Keratinocyte (primary cell): ENCODE measurements around the gene TAOK1.

Source experiments
- CTCF ChIP-seq, 3 experiments: IDR thresholded peaks in 1 of 3; conservative IDR thresholded peaks in 1 of 3; optimal IDR thresholded peaks in 1 of 3; 2 replicates in 2 of 3; 3 replicates in 1 of 3; pipeline versions ENCODE3 to v1.5.1; 2011; ENCODE audit warnings: low read length in 3 of 3, mild to moderate bottlenecking in 3 of 3, moderate library complexity in 2 of 3, control low read depth in 1 of 3, inconsistent platforms in 1 of 3; ENCODE audit not compliant: insufficient read depth in 2 of 3; ENCODE audit errors: extremely low read depth in 1 of 3
- EZH2 ChIP-seq: IDR thresholded peaks from one replicate; pipeline ENCODE4 v1.6.1; 2012; ENCODE audit warnings: inconsistent platforms, mild to moderate bottlenecking, low read length, moderate library complexity

GRCh38 chr17:29394761-29395160 is 4.6 kb downstream of the TAOK1 start:
- TF ChIP-seq CTCF (optimal IDR thresholded peaks at IDR 0.05 in 1 of 3, IDR thresholded peaks at IDR 0.05 in 1 of 3, conservative IDR thresholded peaks at IDR 0.05 in 1 of 3; ENCODE audit: extremely low read depth in 1 of 3, insufficient read depth in 2 of 3, low read length in 3 of 3) (no peak), EZH2 (no peak)
